H9 (cell line): ENCODE results near the gene TENT5C. TPM values are rescaled to one million over a fixed set of nuclear protein-coding genes. Genes with fewer than 3 reads are reported as not detected.

Experiments
- DNase-seq: peaks from one replicate; pipeline ENCODE4 v3.0.0-alpha.2; 2017
- H2AFZ ChIP-seq: one replicate; pipeline ENCODE4 v1.6.1; 2013; ENCODE audit warnings: mild to moderate bottlenecking, low read length, control low read depth, moderate library complexity
- H2AK5ac ChIP-seq: 2 replicates; pipeline ENCODE4 v1.6.1; 2013; ENCODE audit warnings: low read length, control low read depth, mixed read lengths; ENCODE audit not compliant: insufficient read length
- H2BK120ac ChIP-seq: one replicate; pipeline ENCODE4 v1.6.1; 2013; ENCODE audit warnings: low read depth, mild to moderate bottlenecking, low read length, control low read depth, inconsistent platforms; ENCODE audit not compliant: poor library complexity, severe bottlenecking
- H2BK12ac ChIP-seq: 2 replicates; pipeline ENCODE4 v1.6.1; 2013; ENCODE audit warnings: low read length, control low read depth, mixed read lengths, low read depth; ENCODE audit not compliant: insufficient read length
- H2BK15ac ChIP-seq: 2 replicates; pipeline ENCODE4 v1.6.1; 2013; ENCODE audit warnings: low read depth, low read length, control low read depth
- H2BK20ac ChIP-seq: one replicate; pipeline ENCODE4 v1.6.1; 2013; ENCODE audit warnings: low read depth, mild to moderate bottlenecking, low read length, control low read depth, inconsistent platforms; ENCODE audit not compliant: poor library complexity, severe bottlenecking
- H2BK5ac ChIP-seq: 2 replicates; pipeline ENCODE4 v1.6.1; 2013; ENCODE audit warnings: low read length, control low read depth, mixed read lengths; ENCODE audit not compliant: insufficient read length
- H3K14ac ChIP-seq: 2 replicates; pipeline ENCODE4 v1.6.1; 2013; ENCODE audit warnings: low read length, control low read depth; ENCODE audit not compliant: insufficient read depth
- H3K18ac ChIP-seq: 2 replicates; pipeline ENCODE4 v1.6.1; 2013; ENCODE audit warnings: low read depth, mild to moderate bottlenecking, mixed read lengths, low read length, control low read depth; ENCODE audit not compliant: insufficient read length
- H3K23ac ChIP-seq: 2 replicates; pipeline ENCODE4 v1.6.1; 2013; ENCODE audit warnings: low read length, control low read depth, mixed read lengths, low read depth; ENCODE audit not compliant: insufficient read length
- H3K23me2 ChIP-seq: 2 replicates; pipeline ENCODE4 v1.6.1; 2013; ENCODE audit warnings: low read depth, mild to moderate bottlenecking, mixed read lengths, low read length, control low read depth; ENCODE audit not compliant: insufficient read length, poor library complexity, severe bottlenecking
- H3K27ac ChIP-seq: 2 replicates; pipeline ENCODE4 v1.5.1; 2013; ENCODE audit warnings: low read length, control low read depth, mixed read lengths, low read depth; ENCODE audit not compliant: insufficient read length
- H3K27me3 ChIP-seq: 2 replicates; pipeline ENCODE4 v1.6.1; 2013; ENCODE audit warnings: low read length, control low read depth, inconsistent platforms; ENCODE audit not compliant: insufficient read depth
- H3K4ac ChIP-seq: 2 replicates; pipeline ENCODE4 v1.6.1; 2013; ENCODE audit warnings: low read depth, mild to moderate bottlenecking, control low read depth, inconsistent platforms, low read length, moderate library complexity
- H3K4me1 ChIP-seq: 2 replicates; pipeline ENCODE4 v1.6.1; 2013; ENCODE audit warnings: low read length, control low read depth, inconsistent platforms; ENCODE audit not compliant: insufficient read depth
- H3K4me2 ChIP-seq: 2 replicates; pipeline ENCODE4 v1.6.1; 2013; ENCODE audit warnings: low read length, control low read depth, mixed read lengths; ENCODE audit not compliant: insufficient read length, insufficient read depth
- H3K56ac ChIP-seq: 2 replicates; pipeline ENCODE4 v1.6.1; 2013; ENCODE audit warnings: low read depth, mild to moderate bottlenecking, mixed read lengths, low read length, control low read depth; ENCODE audit not compliant: insufficient read length
- H3K79me1 ChIP-seq: 2 replicates; pipeline ENCODE4 v1.6.1; 2013; ENCODE audit warnings: low read depth, mild to moderate bottlenecking, moderate library complexity, low read length, control low read depth, inconsistent platforms; ENCODE audit not compliant: insufficient read depth, poor library complexity, severe bottlenecking
- H3K79me2 ChIP-seq: 2 replicates; pipeline ENCODE4 v1.6.1; 2013; ENCODE audit warnings: low read length, control low read depth, inconsistent platforms; ENCODE audit not compliant: insufficient read depth
- H3K9ac ChIP-seq: 2 replicates; pipeline ENCODE4 v1.6.1; 2013; ENCODE audit warnings: low read length, control low read depth, mixed read lengths; ENCODE audit not compliant: insufficient read length; ENCODE audit errors: extremely low read depth
- H3K9me3 ChIP-seq: one replicate; pipeline ENCODE4 v1.6.1; 2013; ENCODE audit warnings: low read depth, low read length, inconsistent platforms; ENCODE audit not compliant: control insufficient read depth
- H3T11ph ChIP-seq: one replicate; pipeline ENCODE4 v1.6.1; 2013; ENCODE audit warnings: mild to moderate bottlenecking, low read length, control low read depth, inconsistent platforms
- H4K20me1 ChIP-seq: one replicate; pipeline ENCODE4 v1.6.1; 2013; ENCODE audit not compliant: control insufficient read depth, insufficient read length, insufficient read depth
- H4K5ac ChIP-seq: 2 replicates; pipeline ENCODE4 v1.6.1; 2013; ENCODE audit warnings: low read depth, mild to moderate bottlenecking, mixed read lengths, low read length, control low read depth; ENCODE audit not compliant: insufficient read length
- H4K8ac ChIP-seq: replicated peaks from 2 replicates; pipeline ENCODE4 v1.6.1; 2013; ENCODE audit warnings: low read length, control low read depth, mixed read lengths, low read depth; ENCODE audit not compliant: insufficient read length
- H4K91ac ChIP-seq: 2 replicates; pipeline ENCODE4 v1.6.1; 2013; ENCODE audit warnings: low read depth, mild to moderate bottlenecking, moderate library complexity, mixed read lengths, low read length, control low read depth; ENCODE audit not compliant: insufficient read length
- H3K27ac Mint-ChIP-seq, 3 experiments: 2 replicates in 2 of 3; 3 replicates in 1 of 3; pipeline ENCODE4 v1.8.0; 2020 to 2021; ENCODE audit warnings: mixed read lengths in 3 of 3, mild to moderate bottlenecking in 1 of 3, moderate library complexity in 1 of 3
- H3K27me3 Mint-ChIP-seq: 2 replicates; pipeline ENCODE4 v1.8.0; 2021; ENCODE audit warnings: low read depth, mild to moderate bottlenecking, moderate library complexity, mixed read lengths
- H3K36me3 Mint-ChIP-seq, 3 experiments: 2 replicates in 2 of 3; 3 replicates in 1 of 3; pipeline ENCODE4 v1.8.0; 2020 to 2021; ENCODE audit warnings: low read depth in 3 of 3, mixed read lengths in 3 of 3; ENCODE audit not compliant: insufficient read depth in 1 of 3
- H3K4me1 Mint-ChIP-seq, 2 experiments: 2 replicates each; pipeline ENCODE4 v1.8.0; 2020; ENCODE audit warnings: mixed read lengths in 2 of 2
- H3K4me3 Mint-ChIP-seq, 2 experiments: 2 replicates in 1 of 2; 3 replicates in 1 of 2; pipeline ENCODE4 v1.8.0; 2020 to 2021; ENCODE audit warnings: mild to moderate bottlenecking in 2 of 2, mixed read lengths in 2 of 2, moderate library complexity in 1 of 2
- H3K9me3 Mint-ChIP-seq, 2 experiments: 2 replicates in 1 of 2; 3 replicates in 1 of 2; pipeline ENCODE4 v1.8.0; 2020; ENCODE audit warnings: mild to moderate bottlenecking in 2 of 2, mixed read lengths in 2 of 2, moderate library complexity in 1 of 2
- CTCF ChIP-seq: fragments of 200-600 bp; sonication (generic); conservative IDR thresholded peaks from 3 replicates; pipeline ENCODE4 v1.8.0; 2021; ENCODE audit warnings: antibody characterized with exemption, mild to moderate bottlenecking
- WGBS: extraction: QIAGEN DNeasy Blood & Tissue Kit; methylation state at CpG from one replicate; pipeline ENCODE4 v1.1.7; 2013; ENCODE audit warnings: missing lambda C conversion rate, low lambda C conversion rate, mixed read lengths; ENCODE audit not compliant: insufficient read length; ENCODE audit errors: extremely low coverage; 5-methylcytosine and 5-hydroxymethylcytosine counted together
- total RNA-seq: library from RNA; stranded (reverse); gene quantifications from 2 replicates; pipeline ENCODE4 v1.2.1, GENCODE V29; 2021

Gene TENT5C
- total RNA-seq, 1 experiment from 2014 or later, result 0.37 TPM

- Histone ChIP-seq H2BK20ac (no peak overlapping the region), H3K18ac (no peak overlapping the region), H3K9ac (no peak overlapping the region), H2BK12ac (no peak overlapping the region), H2BK15ac (no peak overlapping the region), H4K8ac (no peak overlapping the region), H2BK120ac (no peak overlapping the region), H2AK5ac (no peak overlapping the region), H3K56ac (no peak overlapping the region), H3K27me3 (no peaks in the 10 kb centered on the region), H3K23ac (no peak overlapping the region), H3K79me2 (no peaks in the 10 kb centered on the region), H3K23me2 (no peaks in the 10 kb centered on the region), H4K20me1 (no peaks in the 10 kb centered on the region), H3K4me2 (no peak overlapping the region), H2AFZ (no peak overlapping the region), H3K27ac (no peak overlapping the region), H3K14ac (no peak overlapping the region), H3K79me1 (no peaks in the 10 kb centered on the region), H2BK5ac (no peak overlapping the region), H3K4me1 (0 out of 2 replicates have a peak, but pooled peaks cover 2% of the 10 kb centered on the region), H3K4ac (no peak overlapping the region), H4K5ac (no peak overlapping the region), H4K91ac (no peak overlapping the region), H3K9me3 (no peaks in the 10 kb centered on the region), H3T11ph (no peak overlapping the region)
- peaks cover 7 to 15% of the 10 kb centered on the region in 2 experiments for H3K9me3 Mint-ChIP-seq
- no peak overlapping the region for H3K4me3 Mint-ChIP-seq
- H3K27ac Mint-ChIP-seq, result no peak overlapping the region
- peaks cover 2 to 15% (median 3%) of the 10 kb centered on the region in 3 experiments; a peak in 6 of 7 replicates for H3K36me3 Mint-ChIP-seq
- no CpG with 5 or more reads among the region's 6 CpGs for WGBS
- TF ChIP-seq CTCF, result no peak
- no peaks in the 10 kb centered on the region for H3K27me3 Mint-ChIP-seq
- peaks cover 18 to 28% of the 10 kb centered on the region in 2 experiments for H3K4me1 Mint-ChIP-seq
- DNase-seq, result no peak
These were observed 58.5 kb downstream of the TENT5C start for GRCh38 chr1:117664314-117664713.
